Ovary (tissue), 9 donors: ENCODE results near the gene CUL3. TPM values are rescaled to one million over a fixed set of nuclear protein-coding genes. Genes with fewer than 3 reads are reported as not detected.

Experiments used
- DNase-seq, 5 donors: peaks; one replicate each; pipeline ENCODE4 v3.0.0-alpha.2; 2019 to 2020
- H3K27ac ChIP-seq, 2 donors: fragments of 200-600 bp; one replicate each; pipeline versions ENCODE4 v1.5.1 to v1.8.0; 2019 to 2022
- H3K27me3 ChIP-seq: fragments of 200-600 bp; one replicate; pipeline ENCODE4 v1.8.0; 2022
- H3K36me3 ChIP-seq: fragments of 200-600 bp; sonication (generic); one replicate; pipeline ENCODE4 v1.5.1; 2019
- H3K4me1 ChIP-seq: one replicate; pipeline ENCODE4 v1.8.1; 2013; ENCODE audit warnings: mild to moderate bottlenecking, moderate library complexity; ENCODE audit not compliant: insufficient read depth
- H3K4me3 ChIP-seq: fragments of 200-600 bp; sonication (generic); one replicate; pipeline ENCODE4 v1.5.1; 2017
- H3K9me3 ChIP-seq, 2 donors: fragments of 200-600 bp in 1 of 2; sonication (generic) in 1 of 2; one replicate each; pipeline versions ENCODE4 v1.5.1 to v1.8.1; 2013 to 2019; ENCODE audit warnings: mild to moderate bottlenecking in 1 of 2, moderate library complexity in 1 of 2
- CTCF ChIP-seq, 3 donors: fragments of 450-650 bp in 2 of 3; fragments of 200-600 bp in 1 of 3; IDR thresholded peaks; one replicate each; pipeline versions ENCODE4 v1.5.1 to v1.8.0; 2016 to 2022; ENCODE audit warnings: antibody characterized with exemption in 3 of 3, mild to moderate bottlenecking in 1 of 3
- EP300 ChIP-seq: sonication (generic); formaldehyde crosslinking; IDR thresholded peaks from one replicate; pipeline ENCODE4 v1.6.1; 2017; ENCODE audit warnings: antibody characterized with exemption
- POLR2A ChIP-seq: fragments of 450-650 bp; IDR thresholded peaks from one replicate; pipeline ENCODE4 v1.6.1; 2017; ENCODE audit warnings: antibody characterized with exemption, mild to moderate bottlenecking, moderate library complexity
- WGBS, 3 donors: extraction: QIAGEN DNeasy Blood & Tissue Kit in 1 of 3; methylation state at CpG; one replicate each; pipeline versions ENCODE4 v1.1.5 to v1.1.7; 2013 to 2017; 5-methylcytosine and 5-hydroxymethylcytosine counted together
- intact Hi-C, 4 donors: fragments of 100-400 bp; cut with DNase I; formaldehyde crosslinking; loops; one replicate each; pipeline versions ENCODE4 v1.11.0 to v1.15.1; 2022 to 2023
- polyA plus RNA-seq, 2 donors: library from polyadenylated mRNA; stranded (reverse); fragments of 200-250 nt in 1 of 2; fragments of 350-450 nt in 1 of 2; fragmentation: Illumina TruSeq in 1 of 2; extraction: RNeasy Lipid Tissue Mini Kit (QIAGEN cat#74804) in 1 of 2; gene quantifications; one replicate each; pipeline ENCODE4 v1.2.3, GENCODE V29; 2013 to 2014
- total RNA-seq, 7 donors: library from RNA; depleted of rRNA in 2 of 7; stranded (reverse); fragments of >200 nt in 2 of 7; fragmentation: NEBNext Ultra II Directional in 3 of 7; extraction: Animal tissue kit (Norgen Biotek cat#: 25700) in 3 of 7; gene quantifications; one replicate each; pipeline versions ENCODE4 v1.1.0 to v1.2.4, GENCODE V29; 2016 to 2023
- donor health status: DM: no; HTN: no; CAD: no; lungs with moderate emphysema.
- donor health status: DM: no; HTN: no; CAD: no.
- donor health status: Bipolar disorder and iron deficiency.
- donor health status: DM: yes; HTN: yes; CAD: no.
- donor health status: DM: no; HTN: no; CAD: no.
- donor health status: DM: yes; HTN: yes; CAD: no.

The CUL3 gene
- total and polyA plus RNA-seq, 9 donors: 50.0 to 83.3 (median 66.3) TPM

- Histone ChIP-seq H3K9me3 (no peaks in the 10 kb centered on the region), H3K4me3 (no peak overlapping the region), H3K36me3 (no peaks in the 10 kb centered on the region), H3K27ac (no peak overlapping the region), H3K4me1 (no peaks in the 10 kb centered on the region), H3K27me3 (no peaks in the 10 kb centered on the region)
- no peak for DNase-seq
- intact Hi-C loops: no loop called here
- 87 to 90% (median 89%) methylated on average over 3 of the region's 3 CpGs for WGBS, 3 donors
- no peak for TF ChIP-seq POLR2A
- TF ChIP-seq CTCF (IDR thresholded peaks at IDR 0.05): no peak
- no peak for TF ChIP-seq EP300
These were observed 112.3 kb downstream of the CUL3 start for GRCh38 chr2:224472827-224473226.

GRCh38 chr2:224472137-224472536 lies 113.0 kb downstream of the CUL3 start:
- Histone ChIP-seq H3K9me3 (no peaks in the 10 kb centered on the region), H3K27ac (no peak overlapping the region), H3K4me1 (no peaks in the 10 kb centered on the region), H3K4me3 (no peak overlapping the region), H3K27me3 (no peaks in the 10 kb centered on the region), H3K36me3 (no peaks in the 10 kb centered on the region)
- intact Hi-C loops: no loop called here
- no peak for DNase-seq
- WGBS, 3 donors: 73 to 82% (median 74%) methylated on average over 3 of the region's 3 CpGs
- TF ChIP-seq POLR2A (no peak), EP300 (no peak), CTCF (IDR thresholded peaks at IDR 0.05) (no peak)

GRCh38 chr2:224469374-224469964 lies 115.7 kb downstream of the CUL3 start:
- Histone ChIP-seq H3K36me3 (no peaks in the 10 kb centered on the region), H3K9me3 (no peaks in the 10 kb centered on the region), H3K27me3 (no peaks in the 10 kb centered on the region), H3K4me1 (no peaks in the 10 kb centered on the region), H3K4me3 (no peak overlapping the region), H3K27ac (no peak overlapping the region)
- WGBS, 3 donors: 42 to 52% (median 49%) methylated on average over 9 of the region's 9 CpGs
- TF ChIP-seq CTCF (IDR thresholded peaks at IDR 0.05) (no peak), POLR2A (no peak), EP300 (no peak)
- no peak for DNase-seq
- intact Hi-C loops: no loop called here

- WGBS, 3 donors: 67 to 75% (median 71%) methylated on average over 3 of the region's 3 CpGs
- no peaks in the 10 kb centered on the region for H3K4me1 ChIP-seq
- H3K27ac ChIP-seq: no peak overlapping the region
- TF ChIP-seq EP300: no peak
- TF ChIP-seq POLR2A: no peak
- TF ChIP-seq CTCF (IDR thresholded peaks at IDR 0.05): no peak
- intact Hi-C loops: no loop called here
- H3K4me3 ChIP-seq: no peak overlapping the region
- H3K9me3 ChIP-seq: no peaks in the 10 kb centered on the region
- DNase-seq: no peak
- H3K36me3 ChIP-seq: no peaks in the 10 kb centered on the region
- no peaks in the 10 kb centered on the region for H3K27me3 ChIP-seq
These were observed 118.8 kb downstream of the CUL3 start for GRCh38 chr2:224466304-224466895.
